Suprapubic skin (tissue), 4 donors: ENCODE results near the gene TMEM88. TPM values are rescaled to one million over a fixed set of nuclear protein-coding genes. Genes with fewer than 3 reads are reported as not detected.
A peak's percentile ranks its signal among the peaks of the same experiment; 100 is the strongest.

ENCODE experiments used
- DNase-seq, 2 donors: peaks; one replicate each; pipeline ENCODE4 v3.0.0-alpha.2; 2019; ENCODE audit warnings: low spot score in 2 of 2
- H3K27ac ChIP-seq: fragments of 200-600 bp; sonication (generic); one replicate; pipeline ENCODE4 v1.5.1; 2019
- H3K27me3 ChIP-seq: fragments of 200-600 bp; sonication (generic); one replicate; pipeline ENCODE4 v1.5.1; 2019
- H3K36me3 ChIP-seq: fragments of 200-600 bp; sonication (generic); one replicate; pipeline ENCODE4 v1.5.1; 2019
- H3K4me1 ChIP-seq: fragments of 200-600 bp; sonication (generic); one replicate; pipeline ENCODE4 v1.5.1; 2019
- H3K4me3 ChIP-seq: fragments of 200-600 bp; sonication (generic); one replicate; pipeline ENCODE4 v1.5.1; 2019; ENCODE audit warnings: mild to moderate bottlenecking
- H3K9me3 ChIP-seq: fragments of 200-600 bp; sonication (generic); one replicate; pipeline ENCODE4 v1.5.1; 2019
- CTCF ChIP-seq, 2 donors: fragments of 200-600 bp in 1 of 2; fragments of 450-650 bp in 1 of 2; sonication (generic) in 1 of 2; IDR thresholded peaks; one replicate each; pipeline ENCODE4 v1.5.1; 2016 to 2019; ENCODE audit warnings: antibody characterized with exemption in 2 of 2, mild to moderate bottlenecking in 1 of 2, moderate library complexity in 1 of 2
- EP300 ChIP-seq: sonication (generic); formaldehyde crosslinking; IDR thresholded peaks from one replicate; pipeline ENCODE4 v1.6.1; 2017; ENCODE audit warnings: antibody characterized with exemption
- POLR2A ChIP-seq, 2 donors: fragments of 450-650 bp; IDR thresholded peaks; one replicate each; pipeline ENCODE4 v1.6.1; 2017; ENCODE audit warnings: antibody characterized with exemption in 2 of 2, mild to moderate bottlenecking in 2 of 2, moderate library complexity in 2 of 2
- POLR2AphosphoS5 ChIP-seq, 3 donors: sonication (generic); formaldehyde crosslinking; IDR thresholded peaks; one replicate each; pipeline ENCODE4 v1.6.1; 2017; ENCODE audit warnings: antibody characterized with exemption in 3 of 3
- WGBS: methylation state at CpG from one replicate; pipeline ENCODE4 v1.1.5; 2018; 5-methylcytosine and 5-hydroxymethylcytosine counted together
- total RNA-seq, 4 donors: library from RNA; depleted of rRNA; stranded (reverse); fragments of >200 nt; gene quantifications; one replicate each; pipeline ENCODE4 v1.1.0, GENCODE V29; 2016

TMEM88 gene
- total RNA-seq, 4 donors from 2014 or later = 4.2 to 7.6 (median 5.1) TPM

- peaks cover 23% of the 10 kb centered on the region for H3K4me1 ChIP-seq
- 87% methylated on average over 11 of the region's 15 CpGs for WGBS
- H3K36me3 ChIP-seq = peaks cover 63% of the 10 kb centered on the region
- TF ChIP-seq POLR2A (IDR thresholded peaks at IDR 0.05) (no peak), CTCF (IDR thresholded peaks at IDR 0.05) (no peak), POLR2AphosphoS5 (IDR thresholded peaks at IDR 0.05) (no peak), EP300 (no peak)
- no peak overlapping the region for H3K27ac ChIP-seq
- DNase-seq = no peak
- H3K27me3 ChIP-seq = no peaks in the 10 kb centered on the region
- no peaks in the 10 kb centered on the region for H3K9me3 ChIP-seq
- H3K4me3 ChIP-seq = no peak overlapping the region
Measured at GRCh38 chr17:7893187-7893880, 38.5 kb downstream of the TMEM88 start.

DNA sequence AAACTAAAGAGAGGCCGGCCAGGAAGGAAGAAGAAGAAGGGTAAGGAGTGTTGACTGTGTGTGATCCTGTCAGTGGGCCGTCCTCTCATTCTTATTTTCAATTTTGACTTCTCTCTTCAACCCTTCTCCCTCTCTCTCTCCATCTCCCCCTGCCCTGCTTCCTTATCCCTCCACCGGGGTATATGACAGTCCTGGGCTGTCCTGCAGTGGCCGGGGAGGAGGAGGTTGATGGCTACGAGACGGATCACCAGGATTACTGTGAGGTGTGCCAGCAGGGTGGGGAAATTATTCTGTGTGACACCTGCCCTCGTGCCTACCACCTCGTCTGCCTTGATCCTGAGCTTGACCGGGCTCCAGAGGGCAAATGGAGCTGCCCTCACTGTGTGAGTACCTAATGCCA lies 39.4 kb downstream of the TMEM88 start:
- no peak overlapping the region for H3K27ac ChIP-seq
- DNase-seq = peak in 1 of 2 donors; percentile 67
- 93% methylated on average over 9 of the region's 9 CpGs for WGBS
- TF ChIP-seq POLR2AphosphoS5 (IDR thresholded peaks at IDR 0.05) = no peak
- no peak for TF ChIP-seq EP300
- TF ChIP-seq CTCF (IDR thresholded peaks at IDR 0.05) = no peak
- H3K4me1 ChIP-seq = peaks cover 14% of the 10 kb centered on the region
- no peaks in the 10 kb centered on the region for H3K27me3 ChIP-seq
- no peak overlapping the region for H3K4me3 ChIP-seq
- peaks cover 72% of the 10 kb centered on the region for H3K36me3 ChIP-seq
- no peaks in the 10 kb centered on the region for H3K9me3 ChIP-seq

GRCh38 chr17:7894866-7895265 lies 40.0 kb downstream of the TMEM88 start:
- Histone ChIP-seq H3K4me3 (no peak overlapping the region), H3K36me3 (peaks cover 78% of the 10 kb centered on the region), H3K27me3 (no peaks in the 10 kb centered on the region), H3K27ac (no peak overlapping the region), H3K4me1 (peaks cover 8% of the 10 kb centered on the region), H3K9me3 (no peaks in the 10 kb centered on the region)
- DNase-seq = no peak
- WGBS = 85% methylated on average over 8 of the region's 8 CpGs
- no peak for TF ChIP-seq POLR2AphosphoS5 (IDR thresholded peaks at IDR 0.05)
- TF ChIP-seq EP300 = no peak
- TF ChIP-seq CTCF (IDR thresholded peaks at IDR 0.05) = no peak

DNA sequence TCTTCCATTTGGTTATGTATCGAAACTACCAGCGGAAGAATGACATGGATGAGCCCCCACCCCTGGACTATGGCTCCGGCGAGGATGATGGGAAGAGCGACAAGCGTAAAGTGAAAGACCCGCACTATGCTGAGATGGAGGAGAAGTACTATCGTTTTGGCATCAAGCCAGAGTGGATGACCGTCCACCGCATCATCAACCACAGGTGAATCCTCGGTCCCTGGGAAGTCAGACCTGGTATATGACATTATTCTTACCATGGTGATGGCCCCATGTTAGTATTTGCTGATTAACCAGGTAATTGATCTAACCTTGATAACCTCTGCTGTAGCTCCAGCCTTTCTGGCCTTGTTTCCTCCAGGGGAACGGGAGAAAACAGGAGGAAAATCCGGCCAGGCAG lies 42.2 kb downstream of the TMEM88 start:
- WGBS = 90% methylated on average over 13 of the region's 13 CpGs
- peaks cover 4% of the 10 kb centered on the region for H3K4me1 ChIP-seq
- DNase-seq = no peak
- no peak overlapping the region for H3K4me3 ChIP-seq
- TF ChIP-seq CTCF (IDR thresholded peaks at IDR 0.05) (no peak), EP300 (no peak), POLR2AphosphoS5 (IDR thresholded peaks at IDR 0.05) (no peak), POLR2A (IDR thresholded peaks at IDR 0.05) (no peak)
- no peaks in the 10 kb centered on the region for H3K27me3 ChIP-seq
- H3K36me3 ChIP-seq = peaks cover 83% of the 10 kb centered on the region
- no peaks in the 10 kb centered on the region for H3K9me3 ChIP-seq
- no peak overlapping the region for H3K27ac ChIP-seq

DNA sequence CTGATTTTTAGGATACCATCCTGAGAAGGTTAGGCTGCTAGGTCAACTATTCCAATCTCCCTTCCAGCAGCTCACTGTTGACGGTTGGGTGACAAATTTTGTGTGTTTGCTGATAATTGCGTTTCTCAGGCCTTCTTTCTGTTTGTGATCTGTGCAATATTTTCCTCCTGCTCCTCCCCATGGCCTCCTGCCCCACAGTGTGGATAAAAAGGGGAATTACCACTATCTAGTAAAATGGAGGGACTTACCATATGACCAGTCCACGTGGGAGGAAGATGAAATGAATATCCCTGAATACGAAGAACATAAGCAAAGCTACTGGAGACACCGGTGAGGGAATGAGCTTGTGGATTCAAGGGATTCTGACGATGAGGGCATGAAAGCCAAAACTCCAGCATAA lies 42.9 kb downstream of the TMEM88 start:
- Histone ChIP-seq H3K36me3 (peaks cover 89% of the 10 kb centered on the region), H3K4me1 (peaks cover 4% of the 10 kb centered on the region), H3K27me3 (no peaks in the 10 kb centered on the region), H3K9me3 (no peaks in the 10 kb centered on the region), H3K27ac (no peak overlapping the region), H3K4me3 (no peak overlapping the region)
- 43% methylated on average over 6 of the region's 6 CpGs for WGBS
- DNase-seq = no peak
- TF ChIP-seq EP300 (no peak), CTCF (IDR thresholded peaks at IDR 0.05) (peak in 1 of 2 donors; percentile 42), POLR2A (IDR thresholded peaks at IDR 0.05) (no peak), POLR2AphosphoS5 (IDR thresholded peaks at IDR 0.05) (no peak)
